Caco-2 (cell line): ENCODE results near the gene GNG7. TPM values are rescaled to one million over a fixed set of nuclear protein-coding genes. Genes with fewer than 3 reads are reported as not detected.
A peak's percentile ranks its signal among the peaks of the same experiment; 100 is the strongest.

Experiments used
- BruUV-seq: library from RNA; stranded (reverse); fragments of 400-500 nt; replicated peaks from 2 replicates; lab custom pipeline; 2021; lab: Mats Ljungman, UMichigan
- CTCF ChIA-PET: fragments of 300-600 bp; sonication (Branson Sonifier 250); formaldehyde crosslinking; loops from one replicate; lab custom pipeline; 2022; ENCODE audit warnings: antibody characterized with exemption; lab: Charles Lee
- POLR2A ChIA-PET: fragments of 300-600 bp; sonication (Branson Sonifier 250); formaldehyde crosslinking; loops from one replicate; lab custom pipeline; 2022; ENCODE audit warnings: antibody characterized with exemption; lab: Charles Lee
- DNase-seq, 2 experiments: peaks; one replicate each; pipeline versions ENCODE4 v3.0.0 to v3.0.0-alpha.2; 2020 to 2022
- H3K27me3 ChIP-seq: replicated peaks from 2 replicates; pipeline ENCODE4 v1.6.0; 2011; ENCODE audit warnings: low read length; ENCODE audit not compliant: control insufficient read depth, insufficient read depth
- H3K36me3 ChIP-seq: 2 replicates; pipeline ENCODE4 v1.5.1; 2011; ENCODE audit warnings: low read length; ENCODE audit not compliant: control insufficient read depth, insufficient read depth
- H3K4me1 ChIP-seq: fragments of 250-450 bp; sonication (Bioruptor Pico); 2 replicates; pipeline ENCODE4 v1.5.1; 2020; ENCODE audit warnings: mild to moderate bottlenecking
- H3K4me3 ChIP-seq: 2 replicates; pipeline ENCODE4 v1.5.1; 2011; ENCODE audit warnings: low read depth, mild to moderate bottlenecking, control low read depth, low read length
- H3K9me3 ChIP-seq: fragments of 250-450 bp; sonication (Bioruptor Pico); 2 replicates; pipeline ENCODE4 v1.5.1; 2020; ENCODE audit warnings: mild to moderate bottlenecking, moderate library complexity
- H3K27ac Mint-ChIP-seq: one replicate; pipeline ENCODE4 v1.8.0; 2022; ENCODE audit warnings: mixed read lengths; ENCODE audit not compliant: unreplicated experiment
- H3K27me3 Mint-ChIP-seq: one replicate; pipeline ENCODE4 v1.8.0; 2022; ENCODE audit warnings: mixed read lengths; ENCODE audit not compliant: insufficient read depth, unreplicated experiment
- H3K36me3 Mint-ChIP-seq: one replicate; pipeline ENCODE4 v1.8.0; 2022; ENCODE audit warnings: mild to moderate bottlenecking, mixed read lengths; ENCODE audit not compliant: insufficient read depth, unreplicated experiment
- H3K4me1 Mint-ChIP-seq: one replicate; pipeline ENCODE4 v1.8.0; 2022; ENCODE audit warnings: low read depth, mixed read lengths; ENCODE audit not compliant: unreplicated experiment
- H3K4me3 Mint-ChIP-seq: one replicate; pipeline ENCODE4 v1.8.0; 2022; ENCODE audit warnings: mild to moderate bottlenecking, moderate library complexity, mixed read lengths; ENCODE audit not compliant: unreplicated experiment
- H3K9me3 Mint-ChIP-seq: one replicate; pipeline ENCODE4 v1.8.0; 2022; ENCODE audit warnings: mixed read lengths; ENCODE audit not compliant: unreplicated experiment
- CTCF ChIP-seq, 2 experiments: fragments of 200-600 bp in 1 of 2; IDR thresholded peaks; 1 replicate in 1 of 2; 2 replicates in 1 of 2; pipeline versions ENCODE4 v1.5.1 to v1.8.0; 2011 to 2022; ENCODE audit warnings: antibody characterized with exemption in 1 of 2, control low read depth in 1 of 2, inconsistent platforms in 1 of 2, low read depth in 1 of 2, low read length in 1 of 2, mild to moderate bottlenecking in 1 of 2, moderate library complexity in 1 of 2; ENCODE audit not compliant: insufficient read depth in 1 of 2, severe bottlenecking in 1 of 2, unreplicated experiment in 1 of 2
- intact Hi-C: fragments of 100-400 bp; cut with micrococcal nuclease; formaldehyde crosslinking; loops from one replicate; pipeline ENCODE4 v1.10.0; 2022; ENCODE audit not compliant: unreplicated experiment
- total RNA-seq: library from RNA; stranded (reverse); gene quantifications from 2 replicates; pipeline ENCODE4 v1.2.3, GENCODE V29; 2022

Gene GNG7
- total RNA-seq, 1 experiment from 2014 or later: 0.43 TPM

- ChIA-PET CTCF (no interaction called here), POLR2A (no interaction called here)
- Histone ChIP-seq H3K4me3 (no peak overlapping the region), H3K4me1 (no peaks in the 10 kb centered on the region), H3K27me3 (no peaks in the 10 kb centered on the region; the same call in 1 of the 2 replicates), H3K36me3 (no peaks in the 10 kb centered on the region), H3K9me3 (no peaks in the 10 kb centered on the region)
- Mint-ChIP-seq H3K27ac (no peak overlapping the region), H3K4me1 (no peaks in the 10 kb centered on the region), H3K36me3 (no peaks in the 10 kb centered on the region), H3K4me3 (no peak overlapping the region), H3K9me3 (no peaks in the 10 kb centered on the region), H3K27me3 (peaks cover 5% of the 10 kb centered on the region)
- DNase-seq: no peak
- no peak for TF ChIP-seq CTCF (IDR thresholded peaks at IDR 0.05; ENCODE audit: insufficient read depth in 1 of 2, low read depth in 1 of 2, low read length in 1 of 2, severe bottlenecking in 1 of 2, unreplicated experiment in 1 of 2)
- BruUV-seq: no TSS peak
- intact Hi-C loops: no loop called here
Measured at GRCh38 chr19:2665103-2665502, 37.4 kb downstream of the GNG7 start.

GRCh38 chr19:2663920-2664571, 38.4 kb downstream of the GNG7 start:
- Histone ChIP-seq H3K27me3 (no peaks in the 10 kb centered on the region; the same call in 1 of the 2 replicates), H3K9me3 (no peaks in the 10 kb centered on the region), H3K36me3 (no peaks in the 10 kb centered on the region), H3K4me1 (no peaks in the 10 kb centered on the region), H3K4me3 (no peak overlapping the region)
- Mint-ChIP-seq H3K4me1 (no peaks in the 10 kb centered on the region), H3K36me3 (no peaks in the 10 kb centered on the region), H3K4me3 (no peak overlapping the region), H3K27ac (no peak overlapping the region), H3K9me3 (no peaks in the 10 kb centered on the region), H3K27me3 (peaks cover 5% of the 10 kb centered on the region)
- intact Hi-C loops: no loop called here
- TF ChIP-seq CTCF (IDR thresholded peaks at IDR 0.05; ENCODE audit: insufficient read depth in 1 of 2, low read depth in 1 of 2, low read length in 1 of 2, severe bottlenecking in 1 of 2, unreplicated experiment in 1 of 2): no peak
- CTCF ChIA-PET: no interaction called here
- POLR2A ChIA-PET: no interaction called here
- no peak for DNase-seq
- no TSS peak for BruUV-seq

GRCh38 chr19:2661615-2662014, 40.9 kb downstream of the GNG7 start:
- CTCF ChIA-PET: interaction anchor here (0.6 to 2.6 kb wide), 11 partner anchors 13 to 1989 kb away, joined by 3 to 17 read pairs (median 5); no protein-coding TSS in a partner anchor

More at GRCh38 chr19:2661615-2662014, 40.9 kb downstream of the GNG7 start:
- BruUV-seq: no TSS peak
- Mint-ChIP-seq H3K36me3 (no peaks in the 10 kb centered on the region), H3K9me3 (no peaks in the 10 kb centered on the region), H3K4me1 (no peaks in the 10 kb centered on the region), H3K4me3 (no peak overlapping the region), H3K27ac (no peak overlapping the region), H3K27me3 (no peaks in the 10 kb centered on the region)
- Histone ChIP-seq H3K36me3 (no peaks in the 10 kb centered on the region), H3K9me3 (no peaks in the 10 kb centered on the region), H3K4me1 (no peaks in the 10 kb centered on the region), H3K4me3 (no peak overlapping the region), H3K27me3 (no peaks in the 10 kb centered on the region)
- POLR2A ChIA-PET: no interaction called here
- intact Hi-C loops: no loop called here
- peak; percentile 62 for DNase-seq
- TF ChIP-seq CTCF (IDR thresholded peaks at IDR 0.05; ENCODE audit: insufficient read depth in 1 of 2, low read depth in 1 of 2, low read length in 1 of 2, severe bottlenecking in 1 of 2, unreplicated experiment in 1 of 2): peak; percentile 53 to 82
